H9 (cell line): Measurements from ENCODE around the gene AHCY. TPM values are rescaled to one million over a fixed set of nuclear protein-coding genes. Genes with fewer than 3 reads are reported as not detected.

Source experiments
- DNase-seq: peaks from one replicate; pipeline ENCODE4 v3.0.0-alpha.2; 2017
- H2AFZ ChIP-seq: one replicate; pipeline ENCODE4 v1.6.1; 2013; ENCODE audit warnings: mild to moderate bottlenecking, low read length, control low read depth, moderate library complexity
- H2AK5ac ChIP-seq: 2 replicates; pipeline ENCODE4 v1.6.1; 2013; ENCODE audit warnings: low read length, control low read depth, mixed read lengths; ENCODE audit not compliant: insufficient read length
- H2BK120ac ChIP-seq: one replicate; pipeline ENCODE4 v1.6.1; 2013; ENCODE audit warnings: low read depth, mild to moderate bottlenecking, low read length, control low read depth, inconsistent platforms; ENCODE audit not compliant: poor library complexity, severe bottlenecking
- H2BK12ac ChIP-seq: 2 replicates; pipeline ENCODE4 v1.6.1; 2013; ENCODE audit warnings: low read length, control low read depth, mixed read lengths, low read depth; ENCODE audit not compliant: insufficient read length
- H2BK15ac ChIP-seq: 2 replicates; pipeline ENCODE4 v1.6.1; 2013; ENCODE audit warnings: low read depth, low read length, control low read depth
- H2BK20ac ChIP-seq: one replicate; pipeline ENCODE4 v1.6.1; 2013; ENCODE audit warnings: low read depth, mild to moderate bottlenecking, low read length, control low read depth, inconsistent platforms; ENCODE audit not compliant: poor library complexity, severe bottlenecking
- H2BK5ac ChIP-seq: 2 replicates; pipeline ENCODE4 v1.6.1; 2013; ENCODE audit warnings: low read length, control low read depth, mixed read lengths; ENCODE audit not compliant: insufficient read length
- H3K14ac ChIP-seq: 2 replicates; pipeline ENCODE4 v1.6.1; 2013; ENCODE audit warnings: low read length, control low read depth; ENCODE audit not compliant: insufficient read depth
- H3K18ac ChIP-seq: 2 replicates; pipeline ENCODE4 v1.6.1; 2013; ENCODE audit warnings: low read depth, mild to moderate bottlenecking, mixed read lengths, low read length, control low read depth; ENCODE audit not compliant: insufficient read length
- H3K23ac ChIP-seq: 2 replicates; pipeline ENCODE4 v1.6.1; 2013; ENCODE audit warnings: low read length, control low read depth, mixed read lengths, low read depth; ENCODE audit not compliant: insufficient read length
- H3K23me2 ChIP-seq: 2 replicates; pipeline ENCODE4 v1.6.1; 2013; ENCODE audit warnings: low read depth, mild to moderate bottlenecking, mixed read lengths, low read length, control low read depth; ENCODE audit not compliant: insufficient read length, poor library complexity, severe bottlenecking
- H3K27ac ChIP-seq: 2 replicates; pipeline ENCODE4 v1.5.1; 2013; ENCODE audit warnings: low read length, control low read depth, mixed read lengths, low read depth; ENCODE audit not compliant: insufficient read length
- H3K27me3 ChIP-seq: 2 replicates; pipeline ENCODE4 v1.6.1; 2013; ENCODE audit warnings: low read length, control low read depth, inconsistent platforms; ENCODE audit not compliant: insufficient read depth
- H3K4ac ChIP-seq: 2 replicates; pipeline ENCODE4 v1.6.1; 2013; ENCODE audit warnings: low read depth, mild to moderate bottlenecking, control low read depth, inconsistent platforms, low read length, moderate library complexity
- H3K4me1 ChIP-seq: 2 replicates; pipeline ENCODE4 v1.6.1; 2013; ENCODE audit warnings: low read length, control low read depth, inconsistent platforms; ENCODE audit not compliant: insufficient read depth
- H3K4me2 ChIP-seq: 2 replicates; pipeline ENCODE4 v1.6.1; 2013; ENCODE audit warnings: low read length, control low read depth, mixed read lengths; ENCODE audit not compliant: insufficient read length, insufficient read depth
- H3K56ac ChIP-seq: 2 replicates; pipeline ENCODE4 v1.6.1; 2013; ENCODE audit warnings: low read depth, mild to moderate bottlenecking, mixed read lengths, low read length, control low read depth; ENCODE audit not compliant: insufficient read length
- H3K79me1 ChIP-seq: 2 replicates; pipeline ENCODE4 v1.6.1; 2013; ENCODE audit warnings: low read depth, mild to moderate bottlenecking, moderate library complexity, low read length, control low read depth, inconsistent platforms; ENCODE audit not compliant: insufficient read depth, poor library complexity, severe bottlenecking
- H3K79me2 ChIP-seq: 2 replicates; pipeline ENCODE4 v1.6.1; 2013; ENCODE audit warnings: low read length, control low read depth, inconsistent platforms; ENCODE audit not compliant: insufficient read depth
- H3K9ac ChIP-seq: 2 replicates; pipeline ENCODE4 v1.6.1; 2013; ENCODE audit warnings: low read length, control low read depth, mixed read lengths; ENCODE audit not compliant: insufficient read length; ENCODE audit errors: extremely low read depth
- H3K9me3 ChIP-seq: one replicate; pipeline ENCODE4 v1.6.1; 2013; ENCODE audit warnings: low read depth, low read length, inconsistent platforms; ENCODE audit not compliant: control insufficient read depth
- H3T11ph ChIP-seq: one replicate; pipeline ENCODE4 v1.6.1; 2013; ENCODE audit warnings: mild to moderate bottlenecking, low read length, control low read depth, inconsistent platforms
- H4K20me1 ChIP-seq: one replicate; pipeline ENCODE4 v1.6.1; 2013; ENCODE audit not compliant: control insufficient read depth, insufficient read length, insufficient read depth
- H4K5ac ChIP-seq: 2 replicates; pipeline ENCODE4 v1.6.1; 2013; ENCODE audit warnings: low read depth, mild to moderate bottlenecking, mixed read lengths, low read length, control low read depth; ENCODE audit not compliant: insufficient read length
- H4K8ac ChIP-seq: replicated peaks from 2 replicates; pipeline ENCODE4 v1.6.1; 2013; ENCODE audit warnings: low read length, control low read depth, mixed read lengths, low read depth; ENCODE audit not compliant: insufficient read length
- H4K91ac ChIP-seq: 2 replicates; pipeline ENCODE4 v1.6.1; 2013; ENCODE audit warnings: low read depth, mild to moderate bottlenecking, moderate library complexity, mixed read lengths, low read length, control low read depth; ENCODE audit not compliant: insufficient read length
- H3K27ac Mint-ChIP-seq, 3 experiments: 2 replicates in 2 of 3; 3 replicates in 1 of 3; pipeline ENCODE4 v1.8.0; 2020 to 2021; ENCODE audit warnings: mixed read lengths in 3 of 3, mild to moderate bottlenecking in 1 of 3, moderate library complexity in 1 of 3
- H3K27me3 Mint-ChIP-seq: 2 replicates; pipeline ENCODE4 v1.8.0; 2021; ENCODE audit warnings: low read depth, mild to moderate bottlenecking, moderate library complexity, mixed read lengths
- H3K36me3 Mint-ChIP-seq, 3 experiments: 2 replicates in 2 of 3; 3 replicates in 1 of 3; pipeline ENCODE4 v1.8.0; 2020 to 2021; ENCODE audit warnings: low read depth in 3 of 3, mixed read lengths in 3 of 3; ENCODE audit not compliant: insufficient read depth in 1 of 3
- H3K4me1 Mint-ChIP-seq, 2 experiments: 2 replicates each; pipeline ENCODE4 v1.8.0; 2020; ENCODE audit warnings: mixed read lengths in 2 of 2
- H3K4me3 Mint-ChIP-seq, 2 experiments: 2 replicates in 1 of 2; 3 replicates in 1 of 2; pipeline ENCODE4 v1.8.0; 2020 to 2021; ENCODE audit warnings: mild to moderate bottlenecking in 2 of 2, mixed read lengths in 2 of 2, moderate library complexity in 1 of 2
- H3K9me3 Mint-ChIP-seq, 2 experiments: 2 replicates in 1 of 2; 3 replicates in 1 of 2; pipeline ENCODE4 v1.8.0; 2020; ENCODE audit warnings: mild to moderate bottlenecking in 2 of 2, mixed read lengths in 2 of 2, moderate library complexity in 1 of 2
- CTCF ChIP-seq: fragments of 200-600 bp; sonication (generic); conservative IDR thresholded peaks from 3 replicates; pipeline ENCODE4 v1.8.0; 2021; ENCODE audit warnings: antibody characterized with exemption, mild to moderate bottlenecking
- WGBS: extraction: QIAGEN DNeasy Blood & Tissue Kit; methylation state at CpG from one replicate; pipeline ENCODE4 v1.1.7; 2013; ENCODE audit warnings: missing lambda C conversion rate, low lambda C conversion rate, mixed read lengths; ENCODE audit not compliant: insufficient read length; ENCODE audit errors: extremely low coverage; 5-methylcytosine and 5-hydroxymethylcytosine counted together
- total RNA-seq: library from RNA; stranded (reverse); gene quantifications from 2 replicates; pipeline ENCODE4 v1.2.1, GENCODE V29; 2021

The AHCY gene
- total RNA-seq, 1 experiment from 2014 or later, result 461 TPM

- no peak overlapping the region for H2BK20ac ChIP-seq
- H3T11ph ChIP-seq, result no peak overlapping the region
- H3K9ac ChIP-seq, result no peak overlapping the region
- H3K9me3 Mint-ChIP-seq, result no peaks in the 10 kb centered on the region
- H2BK5ac ChIP-seq, result no peak overlapping the region
- peak overlapping the region; percentile 72 for H3K4me2 ChIP-seq
- peak; percentile 42 for DNase-seq
- no CpG with 5 or more reads among the region's 11 CpGs for WGBS
- no peak overlapping the region for H4K8ac ChIP-seq
- H4K20me1 ChIP-seq, result no peaks in the 10 kb centered on the region
- H3K9me3 ChIP-seq, result no peaks in the 10 kb centered on the region
- H3K23ac ChIP-seq, result no peak overlapping the region
- H3K14ac ChIP-seq, result no peak overlapping the region
- H2AFZ ChIP-seq, result no peak overlapping the region
- H3K36me3 Mint-ChIP-seq, result no peaks in the 10 kb centered on the region
- H3K79me2 ChIP-seq, result no peaks in the 10 kb centered on the region
- H4K5ac ChIP-seq, result no peak overlapping the region
- H4K91ac ChIP-seq, result no peak overlapping the region
- no peak overlapping the region for H2BK120ac ChIP-seq
- no peak overlapping the region for H3K56ac ChIP-seq
- no peak overlapping the region for H2BK15ac ChIP-seq
- H3K4me1 Mint-ChIP-seq, result peaks cover 6 to 13% of the 10 kb centered on the region in 2 experiments; a peak in 3 of 4 replicates
- H3K79me1 ChIP-seq, result no peaks in the 10 kb centered on the region
- H3K27me3 ChIP-seq, result peaks cover 5% of the 10 kb centered on the region; the same call in 1 of the 2 replicates
- H2AK5ac ChIP-seq, result no peak overlapping the region
- no peaks in the 10 kb centered on the region for H3K4me1 ChIP-seq
- H3K4me3 Mint-ChIP-seq, result peak overlapping the region; percentile 60 to 85
- no peak overlapping the region for H3K4ac ChIP-seq
- TF ChIP-seq CTCF, result no peak
- no peak overlapping the region for H3K27ac ChIP-seq
- peaks cover 14% of the 10 kb centered on the region for H3K23me2 ChIP-seq
- H3K27ac Mint-ChIP-seq, result no peak overlapping the region
- peaks cover 25% of the 10 kb centered on the region for H3K27me3 Mint-ChIP-seq
- no peak overlapping the region for H3K18ac ChIP-seq
- H2BK12ac ChIP-seq, result no peak overlapping the region
Measured at GRCh38 chr20:34312024-34312460, 8.9 kb upstream of the AHCY start.
